HCT116 (cell line): ENCODE results near the gene GPR176. TPM values are rescaled to one million over a fixed set of nuclear protein-coding genes. Genes with fewer than 3 reads are reported as not detected.

ENCODE experiments used
- ATAC-seq: fragments of 200-7000 bp; cut with Tn5 transposase; 2 replicates; pipeline ENCODE4 v1.9.1; 2020; ENCODE audit warnings: mild to moderate bottlenecking, moderate library complexity
- BruUV-seq: library from RNA; stranded (reverse); fragments of 400-500 nt; replicated peaks from 2 replicates; lab custom pipeline; 2021; lab: Mats Ljungman, UMichigan
- CTCF ChIA-PET: fragments of 300-600 bp; sonication (Branson Sonifier 250); formaldehyde crosslinking; loops from one replicate; lab custom pipeline; 2021; ENCODE audit warnings: antibody characterized with exemption; lab: Charles Lee
- POLR2A ChIA-PET: fragments of 300-600, 350-600 bp; sonication (Branson Sonifier 250); formaldehyde crosslinking; loops from one replicate; lab custom pipeline; 2021; ENCODE audit warnings: antibody characterized with exemption; lab: Charles Lee
- RAD21 ChIA-PET, 2 experiments: fragments of 300-600 bp; sonication (Branson Sonifier 250); formaldehyde crosslinking; loops; one replicate each; lab custom pipeline; 2023; ENCODE audit warnings: low total read pairs in 2 of 2; ENCODE audit not compliant: uncharacterized antibody in 2 of 2, unreplicated experiment in 2 of 2, low non-redundant PET in 1 of 2; lab: Charles Lee
- DNase-seq: peaks from one replicate; pipeline ENCODE4 v3.0.0-alpha.2; 2010; ENCODE audit warnings: low read depth, low spot score
- H2AFZ ChIP-seq: fragments of 200-600 bp; shearing (Covaris generic), sonication (generic); 2 replicates; pipeline ENCODE4 v1.6.1; 2017; ENCODE audit warnings: low read depth, mixed run types, mixed read lengths, antibody characterized with exemption, low read length; ENCODE audit not compliant: poor library complexity, severe bottlenecking
- H3K27ac ChIP-seq: 2 replicates; pipeline ENCODE4 v1.5.1; 2012; ENCODE audit warnings: low read depth, low read length
- H3K27me3 ChIP-seq: fragments of 200-600 bp; sonication (generic); 2 replicates; pipeline ENCODE4 v1.6.1; 2016; ENCODE audit warnings: mixed run types, low read length, mixed read lengths; ENCODE audit not compliant: insufficient read depth
- H3K36me3 ChIP-seq, 2 experiments: fragments of 200-500 bp in 1 of 2; fragments of 200-600 bp in 1 of 2; sonication (Bioruptor generic) in 1 of 2; sonication (generic) in 1 of 2; 2 replicates each; pipeline versions ENCODE4 v1.5.1 to v1.6.1; 2014 to 2016; ENCODE audit warnings: low read length in 2 of 2, inconsistent platforms in 1 of 2, mixed read lengths in 1 of 2, mixed run types in 1 of 2; ENCODE audit not compliant: insufficient read depth in 2 of 2, control insufficient read depth in 1 of 2
- H3K4me1 ChIP-seq, 2 experiments: fragments of 200-600 bp in 1 of 2; sonication (generic) in 1 of 2; 2 replicates each; pipeline versions ENCODE4 v1.5.1 to v1.6.1; 2012 to 2017; ENCODE audit warnings: low read length in 2 of 2, inconsistent platforms in 1 of 2, mild to moderate bottlenecking in 1 of 2, mixed read lengths in 1 of 2, mixed run types in 1 of 2, moderate library complexity in 1 of 2; ENCODE audit not compliant: insufficient read depth in 2 of 2, control insufficient read depth in 1 of 2
- H3K4me2 ChIP-seq: fragments of 200-600 bp; sonication (generic); 2 replicates; pipeline ENCODE4 v1.6.1; 2017; ENCODE audit warnings: mixed run types, low read length, mixed read lengths
- H3K4me3 ChIP-seq, 2 experiments: fragments of 200-600 bp in 1 of 2; sonication (generic) in 1 of 2; replicated peaks in 1 of 2; 2 replicates each; pipeline ENCODE4 v1.5.1; 2011 to 2016; ENCODE audit warnings: low read length in 2 of 2, control low read depth in 1 of 2, low read depth in 1 of 2, mild to moderate bottlenecking in 1 of 2, mixed read lengths in 1 of 2, mixed run types in 1 of 2
- H3K79me2 ChIP-seq: fragments of 200-600 bp; sonication (generic); 2 replicates; pipeline ENCODE4 v1.6.1; 2017; ENCODE audit warnings: mild to moderate bottlenecking, mixed run types, low read length, moderate library complexity, mixed read lengths; ENCODE audit not compliant: insufficient read depth
- H3K9ac ChIP-seq: fragments of 200-600 bp; sonication (generic); 2 replicates; pipeline ENCODE4 v1.6.1; 2016; ENCODE audit warnings: low read length, mixed read lengths
- H3K9me2 ChIP-seq: fragments of 200-600 bp; sonication (generic), shearing (Covaris generic); 2 replicates; pipeline ENCODE4 v1.6.1; 2017; ENCODE audit warnings: mixed run types, mild to moderate bottlenecking, moderate library complexity; ENCODE audit not compliant: insufficient read depth
- H3K9me3 ChIP-seq, 2 experiments: fragments of 200-500 bp in 1 of 2; fragments of 200-600 bp in 1 of 2; sonication (Bioruptor generic) in 1 of 2; sonication (generic) in 1 of 2; 2 replicates each; pipeline ENCODE4 v1.6.1; 2014 to 2017; ENCODE audit warnings: low read length in 2 of 2, mixed read lengths in 2 of 2, inconsistent platforms in 1 of 2, low read depth in 1 of 2, mild to moderate bottlenecking in 1 of 2, mixed run types in 1 of 2, moderate library complexity in 1 of 2; ENCODE audit not compliant: control insufficient read depth in 1 of 2, insufficient read depth in 1 of 2
- H4K20me1 ChIP-seq: fragments of 200-600 bp; sonication (generic), shearing (Covaris generic); 2 replicates; pipeline ENCODE4 v1.6.1; 2017; ENCODE audit warnings: mixed run types, mild to moderate bottlenecking, moderate library complexity; ENCODE audit not compliant: insufficient read depth
- CTCF ChIP-seq, 3 experiments: fragments of 200-600 bp in 1 of 3; sonication (generic) in 1 of 3; IDR thresholded peaks in 2 of 3; conservative IDR thresholded peaks in 1 of 3; 2 replicates each; pipeline ENCODE4 v1.5.1; 2012 to 2017; ENCODE audit warnings: low read depth in 2 of 3, low read length in 2 of 3, antibody characterized with exemption in 1 of 3, borderline replicate concordance in 1 of 3, control low read depth in 1 of 3, mild to moderate bottlenecking in 1 of 3, mixed read lengths in 1 of 3, mixed run types in 1 of 3, moderate library complexity in 1 of 3; ENCODE audit not compliant: insufficient read depth in 1 of 3
- ELF1 ChIP-seq: IDR thresholded peaks from 2 replicates; pipeline ENCODE4 v1.6.1; 2012; ENCODE audit warnings: low read depth, borderline replicate concordance
- EZH2 ChIP-seq: fragments of 200-600 bp; sonication (generic); IDR thresholded peaks from 2 replicates; pipeline ENCODE4 v1.6.1; 2017; ENCODE audit warnings: antibody characterized with exemption, mixed run types
- EZH2phosphoT487 ChIP-seq: fragments of 200-600 bp; IDR thresholded peaks from 2 replicates; pipeline ENCODE4 v1.6.1; 2018; ENCODE audit warnings: antibody characterized with exemption, borderline replicate concordance
- MAX ChIP-seq: IDR thresholded peaks from 2 replicates; pipeline ENCODE4 v1.6.1; 2012
- POLR2A ChIP-seq: IDR thresholded peaks from 2 replicates; pipeline ENCODE4 v1.7.0; 2011; ENCODE audit warnings: borderline replicate concordance; ENCODE audit not compliant: insufficient read depth, insufficient read length; ENCODE audit errors: extremely low read depth
- RAD21 ChIP-seq: IDR thresholded peaks from 2 replicates; pipeline ENCODE4 v1.6.1; 2012; ENCODE audit warnings: low read depth, mild to moderate bottlenecking
- SRF ChIP-seq: IDR thresholded peaks from 2 replicates; pipeline ENCODE4 v1.6.1; 2012; ENCODE audit warnings: low read depth
- ZBTB33 ChIP-seq: IDR thresholded peaks from 2 replicates; pipeline ENCODE4 v1.6.1; 2011; ENCODE audit warnings: mild to moderate bottlenecking, low read length, moderate library complexity; ENCODE audit not compliant: insufficient replicate concordance; ENCODE audit errors: extremely low read depth
- intact Hi-C: fragments of 100-400 bp; cut with micrococcal nuclease; formaldehyde crosslinking; loops from 2 replicates; pipeline ENCODE4 v1.10.0; 2022
- total RNA-seq: library from RNA; stranded (reverse); gene quantifications from one replicate; pipeline ENCODE4 v1.2.1, GENCODE V29; 2021; ENCODE audit not compliant: unreplicated experiment

Gene GPR176
- total RNA-seq, 1 experiment from 2014 or later = 1.7 TPM

GRCh38 chr15:39887832-39888231, 32.2 kb downstream of the GPR176 start:
- intact Hi-C loops = no loop called here
- Histone ChIP-seq H3K27ac (no peak overlapping the region), H3K9ac (no peak overlapping the region), H3K79me2 (no peaks in the 10 kb centered on the region), H3K27me3 (no peaks in the 10 kb centered on the region), H3K4me3 (no peak overlapping the region), H3K4me2 (no peak overlapping the region), H3K9me2 (no peaks in the 10 kb centered on the region), H3K36me3 (no peaks in the 10 kb centered on the region), H2AFZ (no peak overlapping the region), H3K9me3 (no peaks in the 10 kb centered on the region), H3K4me1 (peaks cover 0 to 6% of the 10 kb centered on the region in 2 experiments; a peak in 1 of 4 replicates), H4K20me1 (no peaks in the 10 kb centered on the region)
- DNase-seq (peak; percentile 3), ATAC-seq (peak; percentile 78)
- ChIA-PET RAD21 (no interaction called here), CTCF (interaction anchor here (0.7 to 1.8 kb wide), 10 partner anchors 8 to 387 kb away, joined by 3 to 8 read pairs (median 3); no protein-coding TSS in a partner anchor), POLR2A (no interaction called here)
- BruUV-seq = no TSS peak
- TF ChIP-seq SRF (no peak), EZH2phosphoT487 (no peak), POLR2A (no peak), MAX (no peak), CTCF (IDR thresholded peaks at IDR 0.05 in 2 of 3, conservative IDR thresholded peaks at IDR 0.05 in 1 of 3; ENCODE audit: borderline replicate concordance in 1 of 3, insufficient read depth in 1 of 3, low read depth in 2 of 3, low read length in 2 of 3) (peak; percentile 14 to 20 (median 15); a peak in 2 of 6 replicates), RAD21 (peak; percentile 47; the same call in 1 of the 2 replicates), ELF1 (no peak), EZH2 (no peak), ZBTB33 (no peak)
